ENCODE data around the gene P2RY2. TPM values are rescaled to one million over a fixed set of nuclear protein-coding genes. Genes with fewer than 3 reads are reported as not detected.

Gene P2RY2
- total RNA-seq, 1 donor from 2014 or later: not detected

GRCh38 chr11:73227571-73228211 is 9.6 kb downstream of the P2RY2 start:
- no peaks in the 10 kb centered on the region for H3K9me3 Mint-ChIP-seq (ENCODE audit: unreplicated experiment)
- H3K27me3 Mint-ChIP-seq (ENCODE audit: unreplicated experiment): peaks cover 4% of the 10 kb centered on the region
- no peak overlapping the region for H3K4me3 Mint-ChIP-seq (ENCODE audit: unreplicated experiment)
- no peak overlapping the region for H3K27ac Mint-ChIP-seq (ENCODE audit: unreplicated experiment)
- H3K36me3 Mint-ChIP-seq (ENCODE audit: unreplicated experiment): no peaks in the 10 kb centered on the region
- DNase-seq (ENCODE audit: extremely low spot score, unreplicated experiment): no peak
- no peak for TF ChIP-seq CTCF (IDR thresholded peaks at IDR 0.05)
- no peaks in the 10 kb centered on the region for H3K4me1 Mint-ChIP-seq (ENCODE audit: unreplicated experiment)

GRCh38 chr11:73228268-73229134 is 10.4 kb downstream of the P2RY2 start:
- Mint-ChIP-seq H3K4me3 (ENCODE audit: unreplicated experiment) (no peak overlapping the region), H3K27me3 (ENCODE audit: unreplicated experiment) (peaks cover under 1% of the 10 kb centered on the region), H3K27ac (ENCODE audit: unreplicated experiment) (no peak overlapping the region), H3K9me3 (ENCODE audit: unreplicated experiment) (no peaks in the 10 kb centered on the region), H3K4me1 (ENCODE audit: unreplicated experiment) (no peaks in the 10 kb centered on the region), H3K36me3 (ENCODE audit: unreplicated experiment) (no peaks in the 10 kb centered on the region)
- TF ChIP-seq CTCF (IDR thresholded peaks at IDR 0.05): no peak
- DNase-seq (ENCODE audit: extremely low spot score, unreplicated experiment): no peak

- no peaks in the 10 kb centered on the region for H3K36me3 Mint-ChIP-seq (ENCODE audit: unreplicated experiment)
- no peak overlapping the region for H3K4me3 Mint-ChIP-seq (ENCODE audit: unreplicated experiment)
- no peak for DNase-seq (ENCODE audit: extremely low spot score, unreplicated experiment)
- TF ChIP-seq CTCF (IDR thresholded peaks at IDR 0.05): no peak
- H3K4me1 Mint-ChIP-seq (ENCODE audit: unreplicated experiment): no peaks in the 10 kb centered on the region
- H3K27ac Mint-ChIP-seq (ENCODE audit: unreplicated experiment): peak overlapping the region; percentile 23
- no peaks in the 10 kb centered on the region for H3K9me3 Mint-ChIP-seq (ENCODE audit: unreplicated experiment)
- no peaks in the 10 kb centered on the region for H3K27me3 Mint-ChIP-seq (ENCODE audit: unreplicated experiment)
These were observed 11.3 kb downstream of the P2RY2 start for GRCh38 chr11:73229321-73229895.

GRCh38 chr11:73229896-73230875 is 12.1 kb downstream of the P2RY2 start:
- no peak for TF ChIP-seq CTCF (IDR thresholded peaks at IDR 0.05)
- DNase-seq (ENCODE audit: extremely low spot score, unreplicated experiment): no peak
- Mint-ChIP-seq H3K27ac (ENCODE audit: unreplicated experiment) (peak overlapping the region; percentile 23), H3K4me1 (ENCODE audit: unreplicated experiment) (no peaks in the 10 kb centered on the region), H3K27me3 (ENCODE audit: unreplicated experiment) (no peaks in the 10 kb centered on the region), H3K4me3 (ENCODE audit: unreplicated experiment) (no peak overlapping the region), H3K9me3 (ENCODE audit: unreplicated experiment) (no peaks in the 10 kb centered on the region), H3K36me3 (ENCODE audit: unreplicated experiment) (no peaks in the 10 kb centered on the region)

All from osteocyte (in vitro differentiated cells).